Measurements from ENCODE around the gene ERCC8. TPM values are rescaled to one million over a fixed set of nuclear protein-coding genes. Genes with fewer than 3 reads are reported as not detected.

The ERCC8 gene
- total and polyA plus RNA-seq, 10 of the 15 experiments (the other 5 are each of a cell fraction or from before 2014, with no cell fraction given), result 10.4 to 31.2 (median 16.4) TPM

- TF ChIP-seq PRDM15 (CRISPR knock-in tag; IDR thresholded peaks at IDR 0.05), result no peak
- TF ChIP-seq NR2C1 (IDR thresholded peaks at IDR 0.05), result no peak
- peak; percentile 52 for TF ChIP-seq HCFC1 (IDR thresholded peaks at IDR 0.05; ENCODE audit: low read length)
- TF ChIP-seq HDAC2 (IDR thresholded peaks at IDR 0.05), result peak; percentile 37; the same call in 1 of the 2 replicates
- no peak; a peak in 1 of 4 replicates for TF ChIP-seq BHLHE40 (IDR thresholded peaks at IDR 0.05; ENCODE audit: borderline replicate concordance in 1 of 2, low read depth in 2 of 2, low read length in 1 of 2)
- TF ChIP-seq IRF4 (IDR thresholded peaks at IDR 0.05; ENCODE audit: low read depth, low read length), result no peak
- no peak for TF ChIP-seq TCF12 (IDR thresholded peaks at IDR 0.05; ENCODE audit: low read depth, low read length)
- TF ChIP-seq ELK1 (IDR thresholded peaks at IDR 0.05; ENCODE audit: low read depth, low read length), result no peak
- TF ChIP-seq ZNF207 (IDR thresholded peaks at IDR 0.05; ENCODE audit: borderline replicate concordance), result no peak
- TF ChIP-seq RB1 (IDR thresholded peaks at IDR 0.05; ENCODE audit: borderline replicate concordance), result no peak
- TF ChIP-seq KAT2A (conservative IDR thresholded peaks at IDR 0.05; ENCODE audit: control insufficient read depth, low read depth, low read length), result no peak
- TF ChIP-seq CUX1 (IDR thresholded peaks at IDR 0.05; ENCODE audit: insufficient replicate concordance, low read depth, low read length), result no peak
- no peak for TF ChIP-seq ETV6 (conservative IDR thresholded peaks at IDR 0.05 in 1 of 2, IDR thresholded peaks at IDR 0.05 in 1 of 2; ENCODE audit: borderline replicate concordance in 1 of 2, low read depth in 1 of 2)
- TF ChIP-seq POU2F2 (IDR thresholded peaks at IDR 0.05; ENCODE audit: borderline replicate concordance, low read depth, low read length), result no peak
- no peak for TF ChIP-seq TARDBP (IDR thresholded peaks at IDR 0.05; ENCODE audit: borderline replicate concordance)
- no peak for TF ChIP-seq USF2 (IDR thresholded peaks at IDR 0.05; ENCODE audit: borderline replicate concordance, low read depth, low read length)
These were observed at the start of gene ERCC8, which contains the start of gene NDUFAF2 (continued) for GRCh38 chr5:60944904-60945812.
